ENCODE results near the gene RASEF.

The RASEF gene

GRCh38 chr9:82968388-82968787, 94.6 kb downstream of the RASEF start:
- Histone ChIP-seq H3K9me2 (ENCODE audit: low read depth, low read length) (no peaks in the 10 kb centered on the region), H3K27me3 (ENCODE audit: insufficient read depth, low read length) (no peaks in the 10 kb centered on the region), H3K4me3 (ENCODE audit: low read depth, low read length, poor library complexity, severe bottlenecking) (no peak overlapping the region), H3K9ac (ENCODE audit: low read length) (no peak overlapping the region), H4K20me1 (ENCODE audit: insufficient read depth, low read length) (no peaks in the 10 kb centered on the region), H3K4me1 (ENCODE audit: insufficient read depth, low read length, severe bottlenecking) (no peaks in the 10 kb centered on the region), H2AFZ (ENCODE audit: low read length) (no peak overlapping the region), H3K27ac (ENCODE audit: low read depth, low read length, poor library complexity, severe bottlenecking) (no peak overlapping the region), H3K4me2 (ENCODE audit: low read length) (no peak overlapping the region), H3K79me2 (ENCODE audit: insufficient read depth, low read length) (no peaks in the 10 kb centered on the region), H3K9me3 (ENCODE audit: low read length) (no peaks in the 10 kb centered on the region), H3K36me3 (ENCODE audit: insufficient read depth, low read length) (no peaks in the 10 kb centered on the region), H3F3A (ENCODE audit: insufficient read depth, low read length) (no peaks in the 10 kb centered on the region)
- TF ChIP-seq EZH2 (IDR thresholded peaks at IDR 0.05; ENCODE audit: borderline replicate concordance, low read length) (no peak), CTCF (IDR thresholded peaks at IDR 0.05; ENCODE audit: low read length) (no peak)

- TF ChIP-seq CTCF (IDR thresholded peaks at IDR 0.05; ENCODE audit: low read length) (peak; percentile 89), EZH2 (IDR thresholded peaks at IDR 0.05; ENCODE audit: borderline replicate concordance, low read length) (no peak)
- H3K79me2 ChIP-seq (ENCODE audit: insufficient read depth, low read length), result no peaks in the 10 kb centered on the region
Observed at GRCh38 chr9:82961504-82962125, 101.3 kb downstream of the RASEF start.

GRCh38 chr9:82957529-82958379, 105.2 kb downstream of the RASEF start:
- Histone ChIP-seq H3K9ac (ENCODE audit: low read length) (no peak overlapping the region), H3K79me2 (ENCODE audit: insufficient read depth, low read length) (no peaks in the 10 kb centered on the region)
- TF ChIP-seq CTCF (IDR thresholded peaks at IDR 0.05; ENCODE audit: low read length) (no peak), EZH2 (IDR thresholded peaks at IDR 0.05; ENCODE audit: borderline replicate concordance, low read length) (no peak)

More at GRCh38 chr9:82961504-82962125, 101.3 kb downstream of the RASEF start:
- Histone ChIP-seq H4K20me1 (ENCODE audit: insufficient read depth, low read length) (no peaks in the 10 kb centered on the region), H3K4me2 (ENCODE audit: low read length) (no peak overlapping the region), H3K9me2 (ENCODE audit: low read depth, low read length) (no peaks in the 10 kb centered on the region), H3K27ac (ENCODE audit: low read depth, low read length, poor library complexity, severe bottlenecking) (no peak overlapping the region), H3K27me3 (ENCODE audit: insufficient read depth, low read length) (no peaks in the 10 kb centered on the region), H3K4me3 (ENCODE audit: low read depth, low read length, poor library complexity, severe bottlenecking) (no peak overlapping the region), H3F3A (ENCODE audit: insufficient read depth, low read length) (no peaks in the 10 kb centered on the region), H2AFZ (ENCODE audit: low read length) (no peak overlapping the region), H3K4me1 (ENCODE audit: insufficient read depth, low read length, severe bottlenecking) (no peaks in the 10 kb centered on the region), H3K9ac (ENCODE audit: low read length) (no peak overlapping the region), H3K9me3 (ENCODE audit: low read length) (no peaks in the 10 kb centered on the region), H3K36me3 (ENCODE audit: insufficient read depth, low read length) (no peaks in the 10 kb centered on the region)

More at GRCh38 chr9:82957529-82958379, 105.2 kb downstream of the RASEF start:
- Histone ChIP-seq H3K9me2 (ENCODE audit: low read depth, low read length) (no peaks in the 10 kb centered on the region), H3K4me1 (ENCODE audit: insufficient read depth, low read length, severe bottlenecking) (no peaks in the 10 kb centered on the region), H3K4me2 (ENCODE audit: low read length) (no peak overlapping the region), H3F3A (ENCODE audit: insufficient read depth, low read length) (no peaks in the 10 kb centered on the region), H3K27me3 (ENCODE audit: insufficient read depth, low read length) (no peaks in the 10 kb centered on the region), H3K9me3 (ENCODE audit: low read length) (no peaks in the 10 kb centered on the region), H4K20me1 (ENCODE audit: insufficient read depth, low read length) (no peaks in the 10 kb centered on the region), H3K36me3 (ENCODE audit: insufficient read depth, low read length) (no peaks in the 10 kb centered on the region), H3K4me3 (ENCODE audit: low read depth, low read length, poor library complexity, severe bottlenecking) (no peak overlapping the region), H3K27ac (ENCODE audit: low read depth, low read length, poor library complexity, severe bottlenecking) (no peak overlapping the region), H2AFZ (ENCODE audit: low read length) (no peak overlapping the region)

Data from OCI-LY1 (cell line).